Ishikawa (cell line): Measurements from ENCODE around the gene TANC1.

Source experiments
- CEBPB ChIP-seq: IDR thresholded peaks from 2 replicates; pipeline ENCODE4 v1.6.1; 2012
- CREB1 ChIP-seq: IDR thresholded peaks from 2 replicates; pipeline ENCODE4 v1.6.1; 2012; ENCODE audit warnings: low read depth
- EGR1 ChIP-seq: IDR thresholded peaks from 2 replicates; pipeline ENCODE4 v1.6.1; 2012
- EP300 ChIP-seq: IDR thresholded peaks from 2 replicates; pipeline ENCODE4 v1.6.1; 2012; ENCODE audit warnings: borderline replicate concordance
- MAX ChIP-seq: IDR thresholded peaks from 2 replicates; pipeline ENCODE4 v1.6.1; 2012
- RAD21 ChIP-seq: IDR thresholded peaks from 2 replicates; pipeline ENCODE4 v1.6.1; 2012; ENCODE audit warnings: low read depth
- REST ChIP-seq: IDR thresholded peaks from 2 replicates; pipeline ENCODE4 v1.6.1; 2012; ENCODE audit warnings: low read depth, mild to moderate bottlenecking
- TAF1 ChIP-seq: IDR thresholded peaks from 2 replicates; pipeline ENCODE4 v1.6.1; 2012; ENCODE audit warnings: low read depth, mild to moderate bottlenecking
- USF1 ChIP-seq: IDR thresholded peaks from 2 replicates; pipeline ENCODE4 v1.6.1; 2012
- YY1 ChIP-seq: IDR thresholded peaks from 2 replicates; pipeline ENCODE4 v1.6.1; 2012; ENCODE audit warnings: low read depth
- ZBTB7A ChIP-seq: IDR thresholded peaks from 2 replicates; pipeline ENCODE4 v1.6.1; 2012; ENCODE audit warnings: low read depth

GRCh38 chr2:158965107-158965506, 3.3 kb upstream of the TANC1 start:
- TF ChIP-seq CREB1 (no peak), RAD21 (no peak), EP300 (no peak), TAF1 (no peak), MAX (no peak), YY1 (no peak), REST (no peak), EGR1 (no peak), CEBPB (no peak), USF1 (no peak), ZBTB7A (no peak)
